Measurements from ENCODE around the gene TOR1AIP2. TPM values are rescaled to one million over a fixed set of nuclear protein-coding genes. Genes with fewer than 3 reads are reported as not detected.

Gene TOR1AIP2
- total RNA-seq, 2 donors from 2014 or later: 66.8 to 76.9 TPM

DNA sequence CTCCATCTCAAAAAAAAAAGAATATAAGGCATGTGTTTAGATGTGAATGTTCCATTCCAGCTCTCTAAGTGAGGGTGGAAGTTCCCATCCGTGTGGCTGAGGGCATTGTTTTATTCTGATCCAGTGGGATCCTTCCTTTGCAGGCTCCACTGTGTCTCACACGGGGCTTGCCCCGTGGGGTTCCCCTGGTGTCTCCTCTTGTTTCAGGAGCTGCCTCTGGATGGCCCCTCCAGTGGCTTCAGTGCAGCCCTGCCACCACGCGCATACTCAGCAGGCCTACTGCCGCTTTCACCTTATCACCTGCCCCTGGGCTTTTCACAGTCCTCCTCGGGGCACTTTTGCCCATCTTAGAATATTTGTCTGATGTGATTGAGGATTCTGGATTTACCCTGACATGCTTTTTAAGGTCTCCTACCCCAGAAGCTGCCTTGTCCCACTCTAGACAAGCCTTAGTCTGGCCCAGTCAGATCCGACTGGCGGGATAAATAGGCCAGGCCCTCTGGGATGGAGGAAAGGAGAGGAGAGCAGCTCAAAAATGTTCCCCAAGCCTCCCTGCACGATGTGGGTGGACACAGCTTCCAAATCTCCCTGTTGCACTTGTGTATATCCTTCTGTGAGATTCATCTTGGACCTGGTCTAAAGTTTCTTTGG, 79.3 kb downstream of the TOR1AIP2 start:
- Histone ChIP-seq H3K4me3 (no peak overlapping the region), H3K27ac (no peak overlapping the region), H3K9me3 (no peaks in the 10 kb centered on the region), H3K9ac (ENCODE audit: low read depth in 2 of 2, low read length in 2 of 2) (no peak overlapping the region), H3K4me1 (no peaks in the 10 kb centered on the region), H3K27me3 (no peaks in the 10 kb centered on the region), H3K36me3 (no peaks in the 10 kb centered on the region)
- TF ChIP-seq, protein P1, sequence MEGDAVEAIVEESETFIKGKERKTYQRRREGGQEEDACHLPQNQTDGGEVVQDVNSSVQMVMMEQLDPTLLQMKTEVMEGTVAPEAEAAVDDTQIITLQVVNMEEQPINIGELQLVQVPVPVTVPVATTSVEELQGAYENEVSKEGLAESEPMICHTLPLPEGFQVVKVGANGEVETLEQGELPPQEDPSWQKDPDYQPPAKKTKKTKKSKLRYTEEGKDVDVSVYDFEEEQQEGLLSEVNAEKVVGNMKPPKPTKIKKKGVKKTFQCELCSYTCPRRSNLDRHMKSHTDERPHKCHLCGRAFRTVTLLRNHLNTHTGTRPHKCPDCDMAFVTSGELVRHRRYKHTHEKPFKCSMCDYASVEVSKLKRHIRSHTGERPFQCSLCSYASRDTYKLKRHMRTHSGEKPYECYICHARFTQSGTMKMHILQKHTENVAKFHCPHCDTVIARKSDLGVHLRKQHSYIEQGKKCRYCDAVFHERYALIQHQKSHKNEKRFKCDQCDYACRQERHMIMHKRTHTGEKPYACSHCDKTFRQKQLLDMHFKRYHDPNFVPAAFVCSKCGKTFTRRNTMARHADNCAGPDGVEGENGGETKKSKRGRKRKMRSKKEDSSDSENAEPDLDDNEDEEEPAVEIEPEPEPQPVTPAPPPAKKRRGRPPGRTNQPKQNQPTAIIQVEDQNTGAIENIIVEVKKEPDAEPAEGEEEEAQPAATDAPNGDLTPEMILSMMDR (IDR thresholded peaks at IDR 0.05): no peak
- no peak for DNase-seq
- intact Hi-C loops (cut with DNase I): no loop called here

DNA sequence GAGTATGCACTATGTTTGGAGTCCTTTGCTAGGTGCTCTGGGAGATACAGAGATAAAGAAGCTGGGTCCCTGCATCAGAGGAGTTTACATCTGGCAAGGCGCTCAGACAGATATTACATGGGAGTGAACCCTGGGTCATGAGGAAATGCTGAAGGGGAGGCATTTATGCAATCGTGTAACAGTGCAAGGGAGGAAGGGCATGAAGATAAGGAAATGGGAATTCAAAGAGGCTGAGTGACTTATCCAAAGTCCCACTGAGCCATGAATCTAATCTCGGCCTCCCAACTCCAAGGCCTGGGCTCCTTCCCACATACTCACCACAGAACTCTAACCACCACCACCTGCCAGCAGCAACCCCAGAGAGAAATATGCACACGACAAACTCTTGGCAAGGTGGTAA, 82.9 kb downstream of the TOR1AIP2 start:
- no peak overlapping the region for H3K9ac ChIP-seq (ENCODE audit: low read depth in 2 of 2, low read length in 2 of 2)
- DNase-seq: no peak
- H3K27ac ChIP-seq: no peak overlapping the region
- intact Hi-C loops (cut with DNase I): no loop called here
- H3K36me3 ChIP-seq: no peaks in the 10 kb centered on the region
- H3K4me1 ChIP-seq: no peaks in the 10 kb centered on the region
- H3K4me3 ChIP-seq: no peak overlapping the region
- no peaks in the 10 kb centered on the region for H3K9me3 ChIP-seq
- TF ChIP-seq, protein P1 (IDR thresholded peaks at IDR 0.05): no peak
- H3K27me3 ChIP-seq: no peaks in the 10 kb centered on the region

DNA sequence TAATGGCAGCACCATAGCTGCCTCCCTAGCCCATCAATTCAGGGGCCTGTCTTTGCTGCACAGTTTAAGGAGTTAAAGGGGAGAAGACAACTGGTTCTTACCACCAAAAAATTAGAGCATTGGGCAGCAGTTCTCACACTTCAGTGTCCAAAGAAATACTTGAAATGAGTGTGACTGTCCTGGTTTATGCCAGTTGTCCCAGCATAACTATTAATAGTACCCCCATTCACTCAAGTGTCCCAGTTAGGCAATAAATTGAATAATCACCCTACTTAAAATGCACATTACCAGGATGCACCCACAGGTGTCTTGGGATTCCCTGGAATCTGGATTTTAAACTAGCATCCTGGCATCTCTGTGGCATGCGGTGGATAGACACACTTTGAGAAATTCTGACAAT, 83.5 kb downstream of the TOR1AIP2 start:
- Histone ChIP-seq H3K27ac (no peak overlapping the region), H3K4me1 (no peaks in the 10 kb centered on the region), H3K9me3 (no peaks in the 10 kb centered on the region), H3K27me3 (no peaks in the 10 kb centered on the region), H3K36me3 (no peaks in the 10 kb centered on the region), H3K4me3 (no peak overlapping the region), H3K9ac (ENCODE audit: low read depth in 2 of 2, low read length in 2 of 2) (no peak overlapping the region)
- intact Hi-C loops (cut with DNase I): no loop called here
- DNase-seq: no peak
- TF ChIP-seq, protein P1 (IDR thresholded peaks at IDR 0.05): no peak

DNA sequence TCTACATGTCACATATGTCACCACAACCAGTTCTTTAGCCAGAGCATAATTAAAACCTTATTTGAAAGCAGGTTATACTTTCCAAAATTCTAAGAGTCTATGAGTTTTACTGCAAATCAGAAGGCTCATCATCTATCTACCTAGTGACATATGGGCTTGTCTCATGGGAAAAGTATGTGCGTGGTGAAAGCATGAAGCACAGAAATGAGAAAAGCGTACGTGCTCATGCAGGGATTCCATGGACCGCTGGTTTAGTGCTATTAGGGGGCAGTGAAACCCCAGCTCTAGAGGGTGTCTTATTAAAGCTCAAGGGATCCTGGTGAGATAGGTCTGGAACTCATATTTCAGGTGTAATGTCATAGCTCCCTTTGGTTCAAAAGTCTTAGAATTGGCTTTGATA, 84.3 kb downstream of the TOR1AIP2 start:
- no peaks in the 10 kb centered on the region for H3K36me3 ChIP-seq
- TF ChIP-seq, protein P1 (IDR thresholded peaks at IDR 0.05): no peak
- intact Hi-C loops (cut with DNase I): no loop called here
- no peak for DNase-seq
- no peak overlapping the region for H3K4me3 ChIP-seq
- H3K4me1 ChIP-seq: no peaks in the 10 kb centered on the region
- no peaks in the 10 kb centered on the region for H3K9me3 ChIP-seq
- no peak overlapping the region for H3K27ac ChIP-seq
- H3K27me3 ChIP-seq: no peaks in the 10 kb centered on the region
- H3K9ac ChIP-seq (ENCODE audit: low read depth in 2 of 2, low read length in 2 of 2): no peak overlapping the region

Other genes with a start within 250 kb of the TOR1AIP2 start
- under 1 TPM; 0.10 to 0.56 TPM for gene FAM163A, start 134.5 kb downstream of the TOR1AIP2 start, total RNA-seq
- gene TOR1AIP1, start 4.5 kb upstream of the TOR1AIP2 start, total RNA-seq: 10 to 100 TPM; 19.3 to 29.7 TPM
- gene CEP350, start 77.0 kb upstream of the TOR1AIP2 start, total RNA-seq: 10 to 100 TPM; 34.7 to 50.6 TPM

Measured in colonic mucosa (tissue), 4 donors.